GM12878 (cell line): ENCODE measurements around the gene NFKBIB.

Experiments
- BCL11A ChIP-seq: IDR thresholded peaks from 2 replicates; pipeline ENCODE4 v1.6.1; 2011; ENCODE audit warnings: low read depth, low read length
- BMI1 ChIP-seq: fragments of 450-650 bp; IDR thresholded peaks from 2 replicates; pipeline ENCODE4 v1.6.1; 2016; ENCODE audit warnings: mild to moderate bottlenecking, moderate library complexity, borderline replicate concordance
- CBFB ChIP-seq: IDR thresholded peaks from 2 replicates; pipeline ENCODE4 v1.6.1; 2016; ENCODE audit warnings: antibody characterized with exemption, low read depth
- EP300 ChIP-seq, 2 experiments: fragments of 150-350 bp in 1 of 2; IDR thresholded peaks; 2 replicates each; pipeline ENCODE4 v1.6.1; 2011 to 2012; ENCODE audit warnings: low read depth in 2 of 2, low read length in 2 of 2, borderline replicate concordance in 1 of 2, improper control_type of control experiment in 1 of 2, inconsistent platforms in 1 of 2; ENCODE audit not compliant: control insufficient read depth in 1 of 2
- HDAC6 ChIP-seq: fragments of 200-600 bp; sonication (generic); IDR thresholded peaks from one replicate; pipeline ENCODE4 v1.8.0; 2017; ENCODE audit warnings: antibody characterized with exemption; ENCODE audit not compliant: unreplicated experiment
- NFYA ChIP-seq: IDR thresholded peaks from 2 replicates; pipeline ENCODE4 v1.6.1; 2011; ENCODE audit warnings: low read depth, mild to moderate bottlenecking, low read length, improper control_type of control experiment, borderline replicate concordance
- POLR2A ChIP-seq: IDR thresholded peaks from 2 replicates; pipeline ENCODE4 v1.6.1; 2011; ENCODE audit warnings: low read depth, mild to moderate bottlenecking, low read length
- RCOR1 ChIP-seq: conservative IDR thresholded peaks from 2 replicates; pipeline ENCODE4 v1.6.1; 2012; ENCODE audit warnings: low read depth, low read length, improper control_type of control experiment
- TAF1 ChIP-seq: IDR thresholded peaks from 2 replicates; pipeline ENCODE4 v1.6.1; 2011; ENCODE audit warnings: mild to moderate bottlenecking, low read depth, low read length, borderline replicate concordance
- TCF12 ChIP-seq: IDR thresholded peaks from 2 replicates; pipeline ENCODE4 v1.6.1; 2011; ENCODE audit warnings: low read depth, mild to moderate bottlenecking, low read length
- TF ChIP-seq, protein P1 (sequence below): fragments of 450-650 bp; IDR thresholded peaks from 2 replicates; pipeline ENCODE4 v1.6.1; 2017; ENCODE audit warnings: mild to moderate bottlenecking
- TF ChIP-seq, protein P2 (sequence below), 3 experiments: IDR thresholded peaks in 2 of 3; conservative IDR thresholded peaks in 1 of 3; 2 replicates each; pipeline ENCODE4 v1.5.1; 2011; ENCODE audit warnings: low read depth in 3 of 3, low read length in 3 of 3, mild to moderate bottlenecking in 3 of 3, control low read depth in 2 of 3, moderate library complexity in 2 of 3, inconsistent platforms in 1 of 3, mixed read lengths in 1 of 3; ENCODE audit not compliant: control insufficient read depth in 2 of 3, insufficient read depth in 1 of 3; ENCODE audit errors: extremely low read depth in 1 of 3
- TF ChIP-seq, protein P3 (sequence below): fragments of 450-650 bp; formaldehyde crosslinking; IDR thresholded peaks from 2 replicates; pipeline ENCODE4 v1.4.0; 2020; ENCODE audit warnings: mild to moderate bottlenecking, moderate library complexity
- TF ChIP-seq, protein P4 (sequence below): IDR thresholded peaks from 2 replicates; pipeline ENCODE4 v1.6.1; 2012; ENCODE audit warnings: low read depth, low read length, improper control_type of control experiment

DNA sequence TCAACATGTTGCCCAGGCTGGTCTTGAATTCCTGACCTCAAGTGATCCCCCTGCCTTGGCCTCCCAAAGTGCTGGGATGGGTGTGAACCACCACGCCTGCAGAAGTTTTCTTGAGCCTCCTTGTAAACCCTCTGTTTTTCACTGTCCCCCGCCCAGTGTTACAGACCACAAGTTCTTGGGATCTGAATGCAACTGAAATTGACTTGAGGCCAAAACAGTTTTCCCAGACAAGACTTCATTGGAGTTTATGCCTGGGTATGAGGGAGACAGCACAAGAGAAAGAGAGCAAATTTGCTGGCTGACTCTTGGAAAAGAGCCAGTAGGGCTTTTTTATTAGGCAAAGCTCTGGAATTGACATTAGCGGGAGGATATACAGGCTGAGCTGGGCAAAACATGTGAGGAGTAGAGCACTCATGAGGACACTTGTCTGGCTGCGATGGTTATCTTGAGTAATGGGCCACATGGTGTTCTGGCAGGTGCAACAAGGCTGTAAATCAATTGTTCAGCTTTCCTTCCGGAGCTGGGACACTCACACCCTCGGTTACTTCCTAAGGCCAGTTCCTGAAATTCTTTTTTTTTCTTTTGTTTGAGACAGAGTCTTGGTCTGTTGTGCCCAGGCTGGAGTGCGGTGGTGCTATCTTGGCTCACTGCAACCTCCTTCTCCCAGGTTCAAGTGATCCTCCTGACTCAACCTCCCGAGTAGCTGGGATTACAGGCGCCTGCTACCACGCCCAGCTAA lies 37.3 kb upstream of the NFKBIB start:
- TF ChIP-seq, protein P1, sequence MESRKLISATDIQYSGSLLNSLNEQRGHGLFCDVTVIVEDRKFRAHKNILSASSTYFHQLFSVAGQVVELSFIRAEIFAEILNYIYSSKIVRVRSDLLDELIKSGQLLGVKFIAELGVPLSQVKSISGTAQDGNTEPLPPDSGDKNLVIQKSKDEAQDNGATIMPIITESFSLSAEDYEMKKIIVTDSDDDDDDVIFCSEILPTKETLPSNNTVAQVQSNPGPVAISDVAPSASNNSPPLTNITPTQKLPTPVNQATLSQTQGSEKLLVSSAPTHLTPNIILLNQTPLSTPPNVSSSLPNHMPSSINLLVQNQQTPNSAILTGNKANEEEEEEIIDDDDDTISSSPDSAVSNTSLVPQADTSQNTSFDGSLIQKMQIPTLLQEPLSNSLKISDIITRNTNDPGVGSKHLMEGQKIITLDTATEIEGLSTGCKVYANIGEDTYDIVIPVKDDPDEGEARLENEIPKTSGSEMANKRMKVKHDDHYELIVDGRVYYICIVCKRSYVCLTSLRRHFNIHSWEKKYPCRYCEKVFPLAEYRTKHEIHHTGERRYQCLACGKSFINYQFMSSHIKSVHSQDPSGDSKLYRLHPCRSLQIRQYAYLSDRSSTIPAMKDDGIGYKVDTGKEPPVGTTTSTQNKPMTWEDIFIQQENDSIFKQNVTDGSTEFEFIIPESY = no peak
- TF ChIP-seq RCOR1 (no peak), BCL11A (no peak), POLR2A (no peak), HDAC6 (no peak), TAF1 (no peak), CBFB (no peak), TCF12 (no peak), EP300 (IDR thresholded peaks at IDR 0.05; ENCODE audit: borderline replicate concordance in 1 of 2, control insufficient read depth in 1 of 2, low read depth in 2 of 2, low read length in 2 of 2) (no peak), NFYA (no peak), BMI1 (no peak)
- TF ChIP-seq, protein P2, sequence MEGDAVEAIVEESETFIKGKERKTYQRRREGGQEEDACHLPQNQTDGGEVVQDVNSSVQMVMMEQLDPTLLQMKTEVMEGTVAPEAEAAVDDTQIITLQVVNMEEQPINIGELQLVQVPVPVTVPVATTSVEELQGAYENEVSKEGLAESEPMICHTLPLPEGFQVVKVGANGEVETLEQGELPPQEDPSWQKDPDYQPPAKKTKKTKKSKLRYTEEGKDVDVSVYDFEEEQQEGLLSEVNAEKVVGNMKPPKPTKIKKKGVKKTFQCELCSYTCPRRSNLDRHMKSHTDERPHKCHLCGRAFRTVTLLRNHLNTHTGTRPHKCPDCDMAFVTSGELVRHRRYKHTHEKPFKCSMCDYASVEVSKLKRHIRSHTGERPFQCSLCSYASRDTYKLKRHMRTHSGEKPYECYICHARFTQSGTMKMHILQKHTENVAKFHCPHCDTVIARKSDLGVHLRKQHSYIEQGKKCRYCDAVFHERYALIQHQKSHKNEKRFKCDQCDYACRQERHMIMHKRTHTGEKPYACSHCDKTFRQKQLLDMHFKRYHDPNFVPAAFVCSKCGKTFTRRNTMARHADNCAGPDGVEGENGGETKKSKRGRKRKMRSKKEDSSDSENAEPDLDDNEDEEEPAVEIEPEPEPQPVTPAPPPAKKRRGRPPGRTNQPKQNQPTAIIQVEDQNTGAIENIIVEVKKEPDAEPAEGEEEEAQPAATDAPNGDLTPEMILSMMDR (IDR thresholded peaks at IDR 0.05 in 2 of 3, conservative IDR thresholded peaks at IDR 0.05 in 1 of 3; ENCODE audit: control insufficient read depth in 2 of 3, extremely low read depth in 1 of 3, insufficient read depth in 1 of 3, low read depth in 3 of 3, low read length in 3 of 3) = no peak
- TF ChIP-seq, protein P3, sequence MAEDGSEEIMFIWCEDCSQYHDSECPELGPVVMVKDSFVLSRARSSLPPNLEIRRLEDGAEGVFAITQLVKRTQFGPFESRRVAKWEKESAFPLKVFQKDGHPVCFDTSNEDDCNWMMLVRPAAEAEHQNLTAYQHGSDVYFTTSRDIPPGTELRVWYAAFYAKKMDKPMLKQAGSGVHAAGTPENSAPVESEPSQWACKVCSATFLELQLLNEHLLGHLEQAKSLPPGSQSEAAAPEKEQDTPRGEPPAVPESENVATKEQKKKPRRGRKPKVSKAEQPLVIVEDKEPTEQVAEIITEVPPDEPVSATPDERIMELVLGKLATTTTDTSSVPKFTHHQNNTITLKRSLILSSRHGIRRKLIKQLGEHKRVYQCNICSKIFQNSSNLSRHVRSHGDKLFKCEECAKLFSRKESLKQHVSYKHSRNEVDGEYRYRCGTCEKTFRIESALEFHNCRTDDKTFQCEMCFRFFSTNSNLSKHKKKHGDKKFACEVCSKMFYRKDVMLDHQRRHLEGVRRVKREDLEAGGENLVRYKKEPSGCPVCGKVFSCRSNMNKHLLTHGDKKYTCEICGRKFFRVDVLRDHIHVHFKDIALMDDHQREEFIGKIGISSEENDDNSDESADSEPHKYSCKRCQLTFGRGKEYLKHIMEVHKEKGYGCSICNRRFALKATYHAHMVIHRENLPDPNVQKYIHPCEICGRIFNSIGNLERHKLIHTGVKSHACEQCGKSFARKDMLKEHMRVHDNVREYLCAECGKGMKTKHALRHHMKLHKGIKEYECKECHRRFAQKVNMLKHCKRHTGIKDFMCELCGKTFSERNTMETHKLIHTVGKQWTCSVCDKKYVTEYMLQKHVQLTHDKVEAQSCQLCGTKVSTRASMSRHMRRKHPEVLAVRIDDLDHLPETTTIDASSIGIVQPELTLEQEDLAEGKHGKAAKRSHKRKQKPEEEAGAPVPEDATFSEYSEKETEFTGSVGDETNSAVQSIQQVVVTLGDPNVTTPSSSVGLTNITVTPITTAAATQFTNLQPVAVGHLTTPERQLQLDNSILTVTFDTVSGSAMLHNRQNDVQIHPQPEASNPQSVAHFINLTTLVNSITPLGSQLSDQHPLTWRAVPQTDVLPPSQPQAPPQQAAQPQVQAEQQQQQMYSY (CRISPR knock-in tag) = no peak
- TF ChIP-seq, protein P4, sequence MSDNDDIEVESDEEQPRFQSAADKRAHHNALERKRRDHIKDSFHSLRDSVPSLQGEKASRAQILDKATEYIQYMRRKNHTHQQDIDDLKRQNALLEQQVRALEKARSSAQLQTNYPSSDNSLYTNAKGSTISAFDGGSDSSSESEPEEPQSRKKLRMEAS = no peak
